ENCODE results near the gene SIGLEC1. TPM values are rescaled to one million over a fixed set of nuclear protein-coding genes. Genes with fewer than 3 reads are reported as not detected.

The SIGLEC1 gene
- total and polyA plus RNA-seq, 2 of the 8 experiments (the other 6 are each of a cell fraction or from before 2014, with no cell fraction given): 0.02 TPM; not detected in 1

DNA sequence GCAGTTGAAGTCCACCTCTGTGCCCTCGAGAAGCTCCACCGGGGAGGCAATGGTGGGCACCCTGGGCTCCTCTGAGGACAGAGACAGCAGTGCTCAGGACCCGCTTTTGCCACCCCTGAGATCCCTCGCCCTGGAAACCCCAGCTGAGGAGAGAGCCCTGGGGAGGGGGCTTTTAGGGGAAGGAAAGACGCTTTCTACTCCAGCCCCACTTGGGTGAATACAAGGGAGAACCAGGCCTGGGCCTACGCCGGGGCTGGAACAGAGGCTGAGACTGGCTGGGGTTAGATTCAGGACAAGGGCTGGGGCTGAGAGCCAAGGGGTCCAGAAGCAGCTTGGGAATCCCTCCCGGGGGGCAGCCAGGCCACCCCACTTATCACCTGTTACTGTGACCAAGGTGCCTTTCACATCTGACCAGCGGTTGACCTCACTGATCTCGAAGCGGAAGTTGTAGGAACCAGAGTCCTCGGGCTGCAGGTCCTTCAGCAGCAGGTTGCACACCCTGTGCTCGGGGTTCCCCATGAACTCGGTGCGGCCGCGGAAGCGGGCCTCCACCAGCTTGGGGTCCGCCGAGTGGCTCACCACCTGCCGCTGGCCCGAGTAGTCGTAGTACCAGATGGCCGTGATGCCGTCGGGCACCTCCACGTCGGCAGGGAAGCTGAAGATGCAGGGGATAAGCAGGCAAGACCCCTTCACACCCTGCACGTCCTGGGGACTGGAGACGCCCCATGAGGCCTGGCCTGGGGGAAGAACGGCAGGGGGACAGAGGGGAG, 6.2 kb downstream of the SIGLEC1 start (continued):
- TF ChIP-seq RXRA (IDR thresholded peaks at IDR 0.05; ENCODE audit: insufficient read depth, low read depth, low read length): no peak
- TF ChIP-seq TAF7 (optimal IDR thresholded peaks at IDR 0.05; ENCODE audit: borderline replicate concordance, low read depth, low read length): no peak
- no peak for TF ChIP-seq TBP (IDR thresholded peaks at IDR 0.05; ENCODE audit: low read depth, low read length)
- TF ChIP-seq RNF2 (IDR thresholded peaks at IDR 0.05; ENCODE audit: borderline replicate concordance, low read depth, low read length, missing control alignments, poor library complexity, severe bottlenecking): no peak
- TF ChIP-seq HDAC6 (IDR thresholded peaks at IDR 0.05; ENCODE audit: low read depth, low read length): no peak
- TF ChIP-seq, protein P1, sequence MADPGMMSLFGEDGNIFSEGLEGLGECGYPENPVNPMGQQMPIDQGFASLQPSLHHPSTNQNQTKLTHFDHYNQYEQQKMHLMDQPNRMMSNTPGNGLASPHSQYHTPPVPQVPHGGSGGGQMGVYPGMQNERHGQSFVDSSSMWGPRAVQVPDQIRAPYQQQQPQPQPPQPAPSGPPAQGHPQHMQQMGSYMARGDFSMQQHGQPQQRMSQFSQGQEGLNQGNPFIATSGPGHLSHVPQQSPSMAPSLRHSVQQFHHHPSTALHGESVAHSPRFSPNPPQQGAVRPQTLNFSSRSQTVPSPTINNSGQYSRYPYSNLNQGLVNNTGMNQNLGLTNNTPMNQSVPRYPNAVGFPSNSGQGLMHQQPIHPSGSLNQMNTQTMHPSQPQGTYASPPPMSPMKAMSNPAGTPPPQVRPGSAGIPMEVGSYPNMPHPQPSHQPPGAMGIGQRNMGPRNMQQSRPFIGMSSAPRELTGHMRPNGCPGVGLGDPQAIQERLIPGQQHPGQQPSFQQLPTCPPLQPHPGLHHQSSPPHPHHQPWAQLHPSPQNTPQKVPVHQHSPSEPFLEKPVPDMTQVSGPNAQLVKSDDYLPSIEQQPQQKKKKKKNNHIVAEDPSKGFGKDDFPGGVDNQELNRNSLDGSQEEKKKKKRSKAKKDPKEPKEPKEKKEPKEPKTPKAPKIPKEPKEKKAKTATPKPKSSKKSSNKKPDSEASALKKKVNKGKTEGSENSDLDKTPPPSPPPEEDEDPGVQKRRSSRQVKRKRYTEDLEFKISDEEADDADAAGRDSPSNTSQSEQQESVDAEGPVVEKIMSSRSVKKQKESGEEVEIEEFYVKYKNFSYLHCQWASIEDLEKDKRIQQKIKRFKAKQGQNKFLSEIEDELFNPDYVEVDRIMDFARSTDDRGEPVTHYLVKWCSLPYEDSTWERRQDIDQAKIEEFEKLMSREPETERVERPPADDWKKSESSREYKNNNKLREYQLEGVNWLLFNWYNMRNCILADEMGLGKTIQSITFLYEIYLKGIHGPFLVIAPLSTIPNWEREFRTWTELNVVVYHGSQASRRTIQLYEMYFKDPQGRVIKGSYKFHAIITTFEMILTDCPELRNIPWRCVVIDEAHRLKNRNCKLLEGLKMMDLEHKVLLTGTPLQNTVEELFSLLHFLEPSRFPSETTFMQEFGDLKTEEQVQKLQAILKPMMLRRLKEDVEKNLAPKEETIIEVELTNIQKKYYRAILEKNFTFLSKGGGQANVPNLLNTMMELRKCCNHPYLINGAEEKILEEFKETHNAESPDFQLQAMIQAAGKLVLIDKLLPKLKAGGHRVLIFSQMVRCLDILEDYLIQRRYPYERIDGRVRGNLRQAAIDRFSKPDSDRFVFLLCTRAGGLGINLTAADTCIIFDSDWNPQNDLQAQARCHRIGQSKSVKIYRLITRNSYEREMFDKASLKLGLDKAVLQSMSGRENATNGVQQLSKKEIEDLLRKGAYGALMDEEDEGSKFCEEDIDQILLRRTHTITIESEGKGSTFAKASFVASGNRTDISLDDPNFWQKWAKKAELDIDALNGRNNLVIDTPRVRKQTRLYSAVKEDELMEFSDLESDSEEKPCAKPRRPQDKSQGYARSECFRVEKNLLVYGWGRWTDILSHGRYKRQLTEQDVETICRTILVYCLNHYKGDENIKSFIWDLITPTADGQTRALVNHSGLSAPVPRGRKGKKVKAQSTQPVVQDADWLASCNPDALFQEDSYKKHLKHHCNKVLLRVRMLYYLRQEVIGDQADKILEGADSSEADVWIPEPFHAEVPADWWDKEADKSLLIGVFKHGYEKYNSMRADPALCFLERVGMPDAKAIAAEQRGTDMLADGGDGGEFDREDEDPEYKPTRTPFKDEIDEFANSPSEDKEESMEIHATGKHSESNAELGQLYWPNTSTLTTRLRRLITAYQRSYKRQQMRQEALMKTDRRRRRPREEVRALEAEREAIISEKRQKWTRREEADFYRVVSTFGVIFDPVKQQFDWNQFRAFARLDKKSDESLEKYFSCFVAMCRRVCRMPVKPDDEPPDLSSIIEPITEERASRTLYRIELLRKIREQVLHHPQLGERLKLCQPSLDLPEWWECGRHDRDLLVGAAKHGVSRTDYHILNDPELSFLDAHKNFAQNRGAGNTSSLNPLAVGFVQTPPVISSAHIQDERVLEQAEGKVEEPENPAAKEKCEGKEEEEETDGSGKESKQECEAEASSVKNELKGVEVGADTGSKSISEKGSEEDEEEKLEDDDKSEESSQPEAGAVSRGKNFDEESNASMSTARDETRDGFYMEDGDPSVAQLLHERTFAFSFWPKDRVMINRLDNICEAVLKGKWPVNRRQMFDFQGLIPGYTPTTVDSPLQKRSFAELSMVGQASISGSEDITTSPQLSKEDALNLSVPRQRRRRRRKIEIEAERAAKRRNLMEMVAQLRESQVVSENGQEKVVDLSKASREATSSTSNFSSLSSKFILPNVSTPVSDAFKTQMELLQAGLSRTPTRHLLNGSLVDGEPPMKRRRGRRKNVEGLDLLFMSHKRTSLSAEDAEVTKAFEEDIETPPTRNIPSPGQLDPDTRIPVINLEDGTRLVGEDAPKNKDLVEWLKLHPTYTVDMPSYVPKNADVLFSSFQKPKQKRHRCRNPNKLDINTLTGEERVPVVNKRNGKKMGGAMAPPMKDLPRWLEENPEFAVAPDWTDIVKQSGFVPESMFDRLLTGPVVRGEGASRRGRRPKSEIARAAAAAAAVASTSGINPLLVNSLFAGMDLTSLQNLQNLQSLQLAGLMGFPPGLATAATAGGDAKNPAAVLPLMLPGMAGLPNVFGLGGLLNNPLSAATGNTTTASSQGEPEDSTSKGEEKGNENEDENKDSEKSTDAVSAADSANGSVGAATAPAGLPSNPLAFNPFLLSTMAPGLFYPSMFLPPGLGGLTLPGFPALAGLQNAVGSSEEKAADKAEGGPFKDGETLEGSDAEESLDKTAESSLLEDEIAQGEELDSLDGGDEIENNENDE (IDR thresholded peaks at IDR 0.05; ENCODE audit: insufficient replicate concordance, low read length): no peak
- TF ChIP-seq JUN (IDR thresholded peaks at IDR 0.05; ENCODE audit: low read depth, low read length): no peak
- TF ChIP-seq, protein P2, sequence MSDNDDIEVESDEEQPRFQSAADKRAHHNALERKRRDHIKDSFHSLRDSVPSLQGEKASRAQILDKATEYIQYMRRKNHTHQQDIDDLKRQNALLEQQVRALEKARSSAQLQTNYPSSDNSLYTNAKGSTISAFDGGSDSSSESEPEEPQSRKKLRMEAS (IDR thresholded peaks at IDR 0.05): no peak

Data from H1 (cell line).